GM23338 (cell line): Measurements from ENCODE around the gene CDKAL1. TPM values are rescaled to one million over a fixed set of nuclear protein-coding genes. Genes with fewer than 3 reads are reported as not detected.
A peak's percentile ranks its signal among the peaks of the same experiment; 100 is the strongest.

Source experiments
- ATAC-seq: fragments of 200-7000 bp; cut with Tn5 transposase; 3 replicates; pipeline ENCODE4 v1.9.1; 2020
- DNase-seq: peaks from one replicate; pipeline ENCODE4 v3.0.0-alpha.2; 2015; ENCODE audit warnings: low spot score
- H2AFZ ChIP-seq: fragments of 200-600 bp; sonication (generic); 2 replicates; pipeline ENCODE4 v1.8.0; 2016; ENCODE audit warnings: antibody characterized with exemption, mild to moderate bottlenecking, moderate library complexity
- H3F3A ChIP-seq: fragments of 200-600 bp; sonication (generic); replicated peaks from 2 replicates; pipeline ENCODE4 v1.8.0; 2017; ENCODE audit warnings: antibody characterized with exemption, mixed run types, low read depth
- H3K27ac ChIP-seq: fragments of 200-600 bp; sonication (generic); 2 replicates; pipeline ENCODE4 v1.6.1; 2016; ENCODE audit warnings: low read depth
- H3K27me3 ChIP-seq: fragments of 200-600 bp; sonication (generic); 2 replicates; pipeline ENCODE4 v1.8.0; 2016; ENCODE audit warnings: mild to moderate bottlenecking, mixed run types, moderate library complexity; ENCODE audit not compliant: insufficient read depth
- H3K36me3 ChIP-seq: fragments of 200-600 bp; sonication (generic); 2 replicates; pipeline ENCODE4 v1.8.0; 2016; ENCODE audit warnings: mild to moderate bottlenecking; ENCODE audit not compliant: insufficient read depth
- H3K4me1 ChIP-seq: fragments of 200-600 bp; sonication (generic); 2 replicates; pipeline ENCODE4 v1.8.0; 2016; ENCODE audit warnings: mild to moderate bottlenecking, moderate library complexity; ENCODE audit not compliant: insufficient read depth
- H3K4me2 ChIP-seq: fragments of 200-600 bp; sonication (generic); 2 replicates; pipeline ENCODE4 v1.7.1; 2017; ENCODE audit warnings: mixed run types
- H3K4me3 ChIP-seq: fragments of 200-600 bp; sonication (generic); 2 replicates; pipeline ENCODE4 v1.6.1; 2016; ENCODE audit warnings: mixed run types
- H3K79me2 ChIP-seq: fragments of 200-600 bp; sonication (generic); replicated peaks from 2 replicates; pipeline ENCODE4 v1.8.0; 2017; ENCODE audit warnings: mild to moderate bottlenecking; ENCODE audit not compliant: insufficient read depth
- H3K9me2 ChIP-seq: fragments of 200-600 bp; sonication (generic); 2 replicates; pipeline ENCODE4 v1.8.0; 2017; ENCODE audit not compliant: insufficient read depth
- H4K20me1 ChIP-seq: fragments of 200-600 bp; sonication (generic); replicated peaks from 2 replicates; pipeline ENCODE4 v1.8.0; 2017; ENCODE audit warnings: mild to moderate bottlenecking; ENCODE audit not compliant: insufficient read depth
- H3K27ac Mint-ChIP-seq: 2 replicates; pipeline ENCODE4 v1.8.0; 2020; ENCODE audit warnings: inconsistent platforms, mild to moderate bottlenecking, moderate library complexity, mixed read lengths
- H3K27me3 Mint-ChIP-seq: 3 replicates; pipeline ENCODE4 v1.8.0; 2022; ENCODE audit warnings: low read depth, mild to moderate bottlenecking, moderate library complexity, mixed read lengths, inconsistent platforms; ENCODE audit not compliant: insufficient read depth, poor library complexity
- H3K36me3 Mint-ChIP-seq: 3 replicates; pipeline ENCODE4 v1.8.0; 2021; ENCODE audit warnings: low read depth, mild to moderate bottlenecking, inconsistent platforms, moderate library complexity, mixed read lengths
- H3K4me1 Mint-ChIP-seq: 3 replicates; pipeline ENCODE4 v1.8.0; 2020; ENCODE audit warnings: mild to moderate bottlenecking, inconsistent platforms, mixed read lengths
- H3K4me3 Mint-ChIP-seq: 3 replicates; pipeline ENCODE4 v1.8.0; 2021; ENCODE audit warnings: moderate library complexity, mild to moderate bottlenecking, inconsistent platforms, mixed read lengths
- H3K9me3 Mint-ChIP-seq: 3 replicates; pipeline ENCODE4 v1.8.0; 2020; ENCODE audit warnings: moderate library complexity, mild to moderate bottlenecking, inconsistent platforms, mixed read lengths
- CREB1 ChIP-seq: fragments of 250-450 bp; sonication (Bioruptor Pico); IDR thresholded peaks from 2 replicates; pipeline ENCODE4 v1.5.0; 2020; ENCODE audit warnings: low read depth, mild to moderate bottlenecking, moderate library complexity
- CTCF ChIP-seq, 2 experiments: fragments of 200-600 bp in 1 of 2; sonication (generic) in 1 of 2; conservative IDR thresholded peaks; 2 replicates each; pipeline versions ENCODE4 v1.5.1 to v1.6.1; 2016 to 2017; ENCODE audit warnings: antibody characterized with exemption in 2 of 2, low read depth in 2 of 2, mild to moderate bottlenecking in 2 of 2, moderate library complexity in 1 of 2
- ETS1 ChIP-seq: IDR thresholded peaks from 2 replicates; pipeline ENCODE4 v1.6.1; 2016; ENCODE audit warnings: antibody characterized with exemption
- EZH2 ChIP-seq: fragments of 200-600 bp; sonication (generic); IDR thresholded peaks from one replicate; pipeline ENCODE4 v1.8.0; 2017; ENCODE audit warnings: antibody characterized with exemption, mild to moderate bottlenecking, low read depth; ENCODE audit not compliant: unreplicated experiment
- EZH2phosphoT487 ChIP-seq: fragments of 200-600 bp; sonication (generic); IDR thresholded peaks from one replicate; pipeline ENCODE4 v1.8.1; 2018; ENCODE audit warnings: antibody characterized with exemption; ENCODE audit not compliant: unreplicated experiment
- JUNB ChIP-seq: IDR thresholded peaks from one replicate; pipeline ENCODE4 v1.6.1; 2016; ENCODE audit warnings: antibody characterized with exemption; ENCODE audit not compliant: unreplicated experiment
- NANOG ChIP-seq: IDR thresholded peaks from 2 replicates; pipeline ENCODE4 v1.6.1; 2016; ENCODE audit warnings: antibody characterized with exemption, borderline replicate concordance
- POLR2AphosphoS5 ChIP-seq: IDR thresholded peaks from 2 replicates; pipeline ENCODE4 v1.6.1; 2016; ENCODE audit warnings: antibody characterized with exemption, low read depth
- REST ChIP-seq: IDR thresholded peaks from one replicate; pipeline ENCODE4 v1.6.1; 2018; ENCODE audit warnings: antibody characterized with exemption; ENCODE audit not compliant: unreplicated experiment
- STAT1 ChIP-seq: IDR thresholded peaks from one replicate; pipeline ENCODE4 v1.6.1; 2016; ENCODE audit warnings: antibody characterized with exemption; ENCODE audit not compliant: unreplicated experiment
- ZNF114 ChIP-seq: fragments of 250-450 bp; sonication (Bioruptor Pico); IDR thresholded peaks from 2 replicates; pipeline ENCODE4 v1.5.0; 2020; ENCODE audit warnings: mild to moderate bottlenecking, moderate library complexity
- ZNF331 ChIP-seq: fragments of 250-450 bp; sonication (Bioruptor Pico); IDR thresholded peaks from 2 replicates; pipeline ENCODE4 v1.5.0; 2020; ENCODE audit warnings: low read depth, mild to moderate bottlenecking, moderate library complexity
- ZNF462 ChIP-seq: fragments of 250-450 bp; sonication (Bioruptor Pico); IDR thresholded peaks from 2 replicates; pipeline ENCODE4 v1.5.0; 2020; ENCODE audit warnings: mild to moderate bottlenecking, moderate library complexity
- polyA plus RNA-seq: library from polyadenylated mRNA; unstranded; fragments of >200 nt; fragmentation: Nextera tagmentation; extraction: Ambion mirVana; gene quantifications from 2 replicates; pipeline ENCODE4 v1.2.1, GENCODE V29; 2016
- total RNA-seq: library from RNA; depleted of rRNA; stranded (reverse); fragments of >200 nt; shearing (Covaris generic); gene quantifications from 2 replicates; pipeline ENCODE4 v1.2.3, GENCODE V29; 2014

The CDKAL1 gene
- total and polyA plus RNA-seq, 2 experiments from 2014 or later = 17.8 to 35.0 TPM

GRCh38 chr6:20572288-20572687, 38.0 kb downstream of the CDKAL1 start:
- no peaks in the 10 kb centered on the region for H3F3A ChIP-seq
- no peak overlapping the region for H3K27ac Mint-ChIP-seq
- 0 out of 2 replicates have a peak, but pooled peaks cover 8% of the 10 kb centered on the region for H3K79me2 ChIP-seq
- H3K9me2 ChIP-seq = no peaks in the 10 kb centered on the region
- H2AFZ ChIP-seq = no peak overlapping the region
- H3K36me3 Mint-ChIP-seq = peaks cover 8% of the 10 kb centered on the region; the same call in 1 of the 3 replicates
- ATAC-seq (no peak), DNase-seq (no peak)
- no peaks in the 10 kb centered on the region for H3K27me3 ChIP-seq
- TF ChIP-seq REST (no peak), ZNF114 (CRISPR knock-in tag) (no peak), EZH2 (no peak), NANOG (no peak), POLR2AphosphoS5 (no peak), EZH2phosphoT487 (no peak), ETS1 (no peak), ZNF462 (CRISPR knock-in tag) (no peak), JUNB (no peak), CREB1 (CRISPR knock-in tag) (no peak), STAT1 (no peak), CTCF (conservative IDR thresholded peaks at IDR 0.05; ENCODE audit: low read depth in 2 of 2) (no peak), ZNF331 (CRISPR knock-in tag) (no peak)
- no peak overlapping the region for H3K4me3 ChIP-seq
- H3K4me1 ChIP-seq = peaks cover 16% of the 10 kb centered on the region
- H3K36me3 ChIP-seq = no peaks in the 10 kb centered on the region
- H3K4me3 Mint-ChIP-seq = no peak overlapping the region
- no peaks in the 10 kb centered on the region; the same call in 2 of the 3 replicates for H3K9me3 Mint-ChIP-seq
- no peaks in the 10 kb centered on the region for H4K20me1 ChIP-seq
- peaks cover 21% of the 10 kb centered on the region for H3K4me1 Mint-ChIP-seq
- H3K4me2 ChIP-seq = no peak overlapping the region
- H3K27ac ChIP-seq = 0 out of 2 replicates have a peak overlapping the region, but pooled peaks have one; percentile 12
- H3K27me3 Mint-ChIP-seq = no peaks in the 10 kb centered on the region
